Neural cell (in vitro differentiated cells): ENCODE data around the gene TNFAIP1. TPM values are rescaled to one million over a fixed set of nuclear protein-coding genes. Genes with fewer than 3 reads are reported as not detected.

Experiments
- H2AFZ ChIP-seq: fragments of 200-600, 300-800 bp; sonication (generic), shearing (Covaris generic); 2 replicates; pipeline ENCODE4 v1.6.0; 2014; ENCODE audit warnings: low read depth, mild to moderate bottlenecking, antibody characterized with exemption, low read length, moderate library complexity
- H3F3A ChIP-seq: fragments of 200-600 bp; shearing (Covaris generic); 2 replicates; pipeline ENCODE4 v1.6.1; 2016; ENCODE audit warnings: mild to moderate bottlenecking, moderate library complexity, mixed read lengths, antibody characterized with exemption, low read length; ENCODE audit not compliant: insufficient read depth, poor library complexity, severe bottlenecking
- H3K27ac ChIP-seq: fragments of 200-600, 300-800 bp; sonication (generic), shearing (Covaris generic); 2 replicates; pipeline ENCODE4 v1.5.1; 2014; ENCODE audit warnings: mild to moderate bottlenecking, low read length, moderate library complexity
- H3K27me3 ChIP-seq: fragments of 300-800, 200-600 bp; sonication (generic), shearing (Covaris generic); 2 replicates; pipeline ENCODE4 v1.6.0; 2014; ENCODE audit warnings: mild to moderate bottlenecking, low read depth, low read length, moderate library complexity; ENCODE audit not compliant: insufficient read depth
- H3K36me3 ChIP-seq: fragments of 300-800, 200-600 bp; sonication (generic), shearing (Covaris generic); 2 replicates; pipeline ENCODE4 v1.5.1; 2014; ENCODE audit warnings: mild to moderate bottlenecking, antibody characterized with exemption, low read length, moderate library complexity; ENCODE audit not compliant: insufficient read depth
- H3K4me2 ChIP-seq: fragments of 300-800, 200-600 bp; sonication (generic), shearing (Covaris generic); 2 replicates; pipeline ENCODE4 v1.6.0; 2014; ENCODE audit warnings: mild to moderate bottlenecking, low read length
- H3K4me3 ChIP-seq: fragments of 300-800, 200-600 bp; sonication (generic), shearing (Covaris generic); 2 replicates; pipeline ENCODE4 v1.5.1; 2014; ENCODE audit warnings: mild to moderate bottlenecking, low read length, moderate library complexity
- H3K79me2 ChIP-seq: fragments of 200-600 bp; shearing (Covaris generic); replicated peaks from 2 replicates; pipeline ENCODE4 v1.6.0; 2014; ENCODE audit warnings: mild to moderate bottlenecking, low read length, moderate library complexity; ENCODE audit not compliant: insufficient read depth
- H3K9ac ChIP-seq: fragments of 300-800, 200-600 bp; sonication (generic), shearing (Covaris generic); 2 replicates; pipeline ENCODE4 v1.6.1; 2016; ENCODE audit warnings: mild to moderate bottlenecking, low read length, mixed read lengths
- H3K9me2 ChIP-seq: fragments of 200-600 bp; shearing (Covaris generic); 2 replicates; pipeline ENCODE4 v1.6.1; 2016; ENCODE audit warnings: mild to moderate bottlenecking, low read length, mixed read lengths; ENCODE audit not compliant: insufficient read depth
- H3K9me3 ChIP-seq: fragments of 200-600, 300-800 bp; sonication (generic), shearing (Covaris generic); 2 replicates; pipeline ENCODE4 v1.6.1; 2016; ENCODE audit warnings: mild to moderate bottlenecking, mixed run types, low read length, moderate library complexity, mixed read lengths
- H4K20me1 ChIP-seq: fragments of 200-600 bp; shearing (Covaris generic); 2 replicates; pipeline ENCODE4 v1.6.1; 2016; ENCODE audit warnings: mild to moderate bottlenecking, mixed run types; ENCODE audit not compliant: insufficient read depth
- EP300 ChIP-seq: fragments of 450-650 bp; conservative IDR thresholded peaks from 2 replicates; pipeline ENCODE4 v1.6.1; 2014; ENCODE audit warnings: antibody characterized with exemption, mild to moderate bottlenecking, moderate library complexity; ENCODE audit not compliant: poor library complexity, severe bottlenecking
- EZH2 ChIP-seq: fragments of 200-600, 300-800 bp; shearing (Covaris generic), sonication (generic); IDR thresholded peaks from 2 replicates; pipeline ENCODE4 v1.6.1; 2014; ENCODE audit warnings: antibody characterized with exemption, low read length, borderline replicate concordance, mild to moderate bottlenecking; ENCODE audit not compliant: insufficient read depth, poor library complexity, severe bottlenecking
- MXI1 ChIP-seq: fragments of 450-650 bp; conservative IDR thresholded peaks from 2 replicates; pipeline ENCODE4 v1.6.1; 2014; ENCODE audit warnings: antibody characterized with exemption, mild to moderate bottlenecking; ENCODE audit not compliant: poor library complexity, severe bottlenecking
- POLR2AphosphoS5 ChIP-seq: IDR thresholded peaks from 2 replicates; pipeline ENCODE4 v1.6.1; 2012
- RAD21 ChIP-seq: fragments of 450-650 bp; conservative IDR thresholded peaks from 2 replicates; pipeline ENCODE4 v1.6.1; 2014; ENCODE audit warnings: antibody characterized with exemption, mild to moderate bottlenecking, moderate library complexity
- SMC3 ChIP-seq: fragments of 450-650 bp; conservative IDR thresholded peaks from 2 replicates; pipeline ENCODE4 v1.6.1; 2014; ENCODE audit warnings: antibody characterized with exemption, mild to moderate bottlenecking, moderate library complexity; ENCODE audit not compliant: poor library complexity
- TAF1 ChIP-seq: IDR thresholded peaks from 2 replicates; pipeline ENCODE4 v1.6.1; 2012; ENCODE audit warnings: low read depth
- polyA plus RNA-seq: library from polyadenylated mRNA; depleted of rRNA; stranded (reverse); fragments of >200 nt; gene quantifications from 2 replicates; pipeline ENCODE4 v1.2.3, GENCODE V29; 2014
- TF ChIP-seq, protein P1 (sequence below): IDR thresholded peaks from 2 replicates; pipeline ENCODE4 v1.6.1; 2012; ENCODE audit warnings: borderline replicate concordance
- TF ChIP-seq, protein P2 (sequence below): fragments of 450-650 bp; IDR thresholded peaks from 2 replicates; pipeline ENCODE4 v1.5.1; 2014; ENCODE audit warnings: antibody characterized with exemption, mild to moderate bottlenecking, moderate library complexity; ENCODE audit not compliant: poor library complexity, severe bottlenecking

TNFAIP1 gene
- polyA plus RNA-seq, 1 donor from 2014 or later = 40.8 TPM

DNA sequence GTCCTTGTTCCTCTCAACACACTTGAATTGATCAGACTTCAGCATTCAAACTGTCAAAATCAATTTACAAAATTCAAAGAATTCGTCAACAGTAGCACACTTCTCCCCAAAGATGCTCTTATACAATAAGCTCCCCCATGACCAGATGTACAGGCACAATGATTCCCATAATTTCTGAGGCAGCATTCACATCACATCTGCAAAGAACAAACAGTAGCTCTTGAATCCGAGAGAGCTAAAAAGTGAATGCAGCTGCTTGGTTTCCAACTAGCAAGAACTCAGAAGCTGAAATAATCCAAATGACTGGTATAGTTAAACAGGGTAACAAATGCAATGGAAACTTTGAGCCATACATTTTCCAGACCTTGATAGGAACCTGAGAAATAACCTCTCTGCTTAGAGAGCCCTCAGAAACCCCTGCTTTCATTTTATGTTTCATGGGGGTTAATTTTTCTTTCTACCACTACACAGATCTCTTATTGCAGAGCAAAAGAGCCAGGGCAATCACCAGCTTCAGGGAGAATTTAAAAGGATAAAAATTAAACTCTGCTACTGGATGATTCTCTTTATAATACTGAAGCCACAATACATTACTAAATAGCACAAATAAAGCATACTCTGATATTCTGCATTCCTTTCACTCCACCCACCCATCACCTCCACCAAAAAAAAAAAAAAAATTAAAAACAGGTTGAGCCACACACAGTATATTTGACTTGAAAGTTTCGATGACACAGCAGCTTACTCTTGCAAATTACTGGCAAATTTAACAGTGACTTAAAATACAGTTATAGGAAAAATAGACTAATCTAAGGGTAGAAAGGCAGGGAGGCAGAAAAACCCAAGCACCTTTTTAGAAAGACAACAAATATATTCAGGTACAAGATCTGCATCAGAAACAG is 39.6 kb upstream of the TNFAIP1 start:
- Histone ChIP-seq H4K20me1 (no peaks in the 10 kb centered on the region), H3K27ac (no peak overlapping the region)

DNA sequence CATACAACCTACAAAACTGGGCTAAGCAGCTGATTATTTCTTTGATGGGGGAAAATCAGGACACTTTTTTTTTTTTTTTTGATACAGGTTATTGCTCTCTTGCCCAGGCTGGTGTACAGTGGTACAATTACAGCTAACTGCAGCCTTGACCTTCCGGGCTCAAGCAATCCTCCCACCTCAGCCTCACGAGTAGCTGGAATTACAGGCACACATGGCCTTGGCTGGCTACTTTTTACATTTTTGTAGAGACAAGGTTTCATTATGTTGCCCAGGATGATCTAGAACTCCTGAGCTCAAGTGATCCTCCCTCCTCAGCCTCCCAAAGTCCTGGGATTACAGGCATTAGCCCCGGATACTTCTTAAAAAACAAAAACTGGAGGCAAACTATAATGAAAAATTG is 37.1 kb upstream of the TNFAIP1 start:
- no peaks in the 10 kb centered on the region for H4K20me1 ChIP-seq
- H3K79me2 ChIP-seq = no peaks in the 10 kb centered on the region
- H3K9me2 ChIP-seq = no peaks in the 10 kb centered on the region
- no peaks in the 10 kb centered on the region for H3K9me3 ChIP-seq
- H3K4me2 ChIP-seq = no peak overlapping the region
- no peak overlapping the region for H3K27ac ChIP-seq
- no peaks in the 10 kb centered on the region for H3K36me3 ChIP-seq
- no peaks in the 10 kb centered on the region for H3F3A ChIP-seq
- H2AFZ ChIP-seq = no peak overlapping the region
- no peak overlapping the region for H3K9ac ChIP-seq
- no peak overlapping the region for H3K4me3 ChIP-seq
- TF ChIP-seq EZH2 = no peak
- no peak for TF ChIP-seq POLR2AphosphoS5
- no peaks in the 10 kb centered on the region for H3K27me3 ChIP-seq

More for the DNA sequence above, 39.6 kb upstream of the TNFAIP1 start:
- H3F3A ChIP-seq = no peaks in the 10 kb centered on the region
- no peak overlapping the region for H3K4me2 ChIP-seq
- H3K36me3 ChIP-seq = no peaks in the 10 kb centered on the region
- H3K27me3 ChIP-seq = no peaks in the 10 kb centered on the region
- H2AFZ ChIP-seq = no peak overlapping the region
- H3K9ac ChIP-seq = no peak overlapping the region
- no peak for TF ChIP-seq EP300
- H3K9me2 ChIP-seq = no peaks in the 10 kb centered on the region
- H3K4me3 ChIP-seq = no peak overlapping the region
- no peaks in the 10 kb centered on the region for H3K79me2 ChIP-seq
- no peaks in the 10 kb centered on the region for H3K9me3 ChIP-seq

DNA sequence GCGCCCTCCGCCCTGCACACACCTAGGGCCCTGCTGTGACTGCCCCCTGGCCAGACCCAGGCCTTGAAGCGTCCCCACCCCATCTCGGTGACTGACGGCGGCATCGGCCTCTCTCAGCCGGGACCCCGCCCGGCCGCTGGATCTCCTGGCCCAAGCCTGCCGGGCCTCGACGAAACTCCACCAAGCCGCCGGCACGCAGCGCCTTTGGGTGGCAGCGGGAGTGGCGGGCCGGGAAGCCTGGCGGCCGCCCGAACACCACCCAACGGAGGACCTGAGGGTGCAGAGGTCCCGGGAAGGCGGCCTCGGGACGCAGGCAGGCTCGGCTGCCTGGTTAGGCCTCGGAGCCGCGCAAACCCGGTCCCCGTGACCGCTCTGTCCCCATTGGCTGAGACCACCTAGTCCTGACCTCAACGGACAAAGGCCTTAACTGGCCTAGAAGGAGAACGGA is 28.6 kb upstream of the TNFAIP1 start:
- TF ChIP-seq EP300 (no peak), POLR2AphosphoS5 (no peak), MXI1 (no peak), EZH2 (no peak), SMC3 (no peak), TAF1 (no peak), RAD21 (no peak)
- TF ChIP-seq, protein P1, sequence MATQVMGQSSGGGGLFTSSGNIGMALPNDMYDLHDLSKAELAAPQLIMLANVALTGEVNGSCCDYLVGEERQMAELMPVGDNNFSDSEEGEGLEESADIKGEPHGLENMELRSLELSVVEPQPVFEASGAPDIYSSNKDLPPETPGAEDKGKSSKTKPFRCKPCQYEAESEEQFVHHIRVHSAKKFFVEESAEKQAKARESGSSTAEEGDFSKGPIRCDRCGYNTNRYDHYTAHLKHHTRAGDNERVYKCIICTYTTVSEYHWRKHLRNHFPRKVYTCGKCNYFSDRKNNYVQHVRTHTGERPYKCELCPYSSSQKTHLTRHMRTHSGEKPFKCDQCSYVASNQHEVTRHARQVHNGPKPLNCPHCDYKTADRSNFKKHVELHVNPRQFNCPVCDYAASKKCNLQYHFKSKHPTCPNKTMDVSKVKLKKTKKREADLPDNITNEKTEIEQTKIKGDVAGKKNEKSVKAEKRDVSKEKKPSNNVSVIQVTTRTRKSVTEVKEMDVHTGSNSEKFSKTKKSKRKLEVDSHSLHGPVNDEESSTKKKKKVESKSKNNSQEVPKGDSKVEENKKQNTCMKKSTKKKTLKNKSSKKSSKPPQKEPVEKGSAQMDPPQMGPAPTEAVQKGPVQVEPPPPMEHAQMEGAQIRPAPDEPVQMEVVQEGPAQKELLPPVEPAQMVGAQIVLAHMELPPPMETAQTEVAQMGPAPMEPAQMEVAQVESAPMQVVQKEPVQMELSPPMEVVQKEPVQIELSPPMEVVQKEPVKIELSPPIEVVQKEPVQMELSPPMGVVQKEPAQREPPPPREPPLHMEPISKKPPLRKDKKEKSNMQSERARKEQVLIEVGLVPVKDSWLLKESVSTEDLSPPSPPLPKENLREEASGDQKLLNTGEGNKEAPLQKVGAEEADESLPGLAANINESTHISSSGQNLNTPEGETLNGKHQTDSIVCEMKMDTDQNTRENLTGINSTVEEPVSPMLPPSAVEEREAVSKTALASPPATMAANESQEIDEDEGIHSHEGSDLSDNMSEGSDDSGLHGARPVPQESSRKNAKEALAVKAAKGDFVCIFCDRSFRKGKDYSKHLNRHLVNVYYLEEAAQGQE = no peak
- TF ChIP-seq, protein P2, sequence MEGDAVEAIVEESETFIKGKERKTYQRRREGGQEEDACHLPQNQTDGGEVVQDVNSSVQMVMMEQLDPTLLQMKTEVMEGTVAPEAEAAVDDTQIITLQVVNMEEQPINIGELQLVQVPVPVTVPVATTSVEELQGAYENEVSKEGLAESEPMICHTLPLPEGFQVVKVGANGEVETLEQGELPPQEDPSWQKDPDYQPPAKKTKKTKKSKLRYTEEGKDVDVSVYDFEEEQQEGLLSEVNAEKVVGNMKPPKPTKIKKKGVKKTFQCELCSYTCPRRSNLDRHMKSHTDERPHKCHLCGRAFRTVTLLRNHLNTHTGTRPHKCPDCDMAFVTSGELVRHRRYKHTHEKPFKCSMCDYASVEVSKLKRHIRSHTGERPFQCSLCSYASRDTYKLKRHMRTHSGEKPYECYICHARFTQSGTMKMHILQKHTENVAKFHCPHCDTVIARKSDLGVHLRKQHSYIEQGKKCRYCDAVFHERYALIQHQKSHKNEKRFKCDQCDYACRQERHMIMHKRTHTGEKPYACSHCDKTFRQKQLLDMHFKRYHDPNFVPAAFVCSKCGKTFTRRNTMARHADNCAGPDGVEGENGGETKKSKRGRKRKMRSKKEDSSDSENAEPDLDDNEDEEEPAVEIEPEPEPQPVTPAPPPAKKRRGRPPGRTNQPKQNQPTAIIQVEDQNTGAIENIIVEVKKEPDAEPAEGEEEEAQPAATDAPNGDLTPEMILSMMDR = no peak
- no peak overlapping the region for H3K4me3 ChIP-seq

More for the DNA sequence above, 28.6 kb upstream of the TNFAIP1 start:
- Histone ChIP-seq H4K20me1 (no peaks in the 10 kb centered on the region), H3K36me3 (no peaks in the 10 kb centered on the region), H2AFZ (no peak overlapping the region), H3K9ac (no peak overlapping the region), H3K4me2 (no peak overlapping the region), H3K9me3 (no peaks in the 10 kb centered on the region), H3K9me2 (no peaks in the 10 kb centered on the region), H3F3A (no peaks in the 10 kb centered on the region), H3K79me2 (no peaks in the 10 kb centered on the region), H3K27ac (no peak overlapping the region), H3K27me3 (no peaks in the 10 kb centered on the region)
